PC-3 (cell line): ENCODE measurements around the gene GNL3L.

Source experiments
- CTCF ChIP-seq: fragments of 300-600 bp; sonication (generic); conservative IDR thresholded peaks from 2 replicates; pipeline ENCODE4 v1.5.1; 2017; ENCODE audit warnings: antibody characterized with exemption, low read depth, mild to moderate bottlenecking, low read length
- EZH2 ChIP-seq: fragments of 300-600 bp; sonication (generic); IDR thresholded peaks from one replicate; pipeline ENCODE4 v1.6.1; 2017; ENCODE audit warnings: antibody characterized with exemption, mild to moderate bottlenecking, low read length; ENCODE audit not compliant: unreplicated experiment

- TF ChIP-seq CTCF, result no peak
- TF ChIP-seq EZH2, result no peak
Measured at GRCh38 chrX:54492340-54492739, 37.7 kb upstream of the GNL3L start.
